HepG2 (cell line): ENCODE measurements around the gene USP2. TPM values are rescaled to one million over a fixed set of nuclear protein-coding genes. Genes with fewer than 3 reads are reported as not detected.

Experiments
- EHMT2 ChIP-seq: fragments of 200-600 bp; sonication (generic); IDR thresholded peaks from 2 replicates; pipeline ENCODE4 v1.7.0; 2017; ENCODE audit warnings: antibody characterized with exemption, low read depth, low read length, borderline replicate concordance
- HIVEP1 ChIP-seq: sonication (generic); formaldehyde crosslinking; IDR thresholded peaks from 2 replicates; pipeline ENCODE4 v1.4.0; 2020; ENCODE audit warnings: mild to moderate bottlenecking, missing genetic modification reagents
- MBNL3 ChIP-seq: fragments of 250-450 bp; sonication (Bioruptor Pico); conservative IDR thresholded peaks from 2 replicates; pipeline ENCODE4 v1.8.0; 2022; ENCODE audit warnings: mild to moderate bottlenecking, inconsistent platforms
- MTA3 ChIP-seq: sonication (generic); formaldehyde crosslinking; IDR thresholded peaks from 2 replicates; pipeline ENCODE4 v1.4.0; 2020; ENCODE audit warnings: missing genetic modification reagents
- NFIB ChIP-seq: sonication (generic); formaldehyde crosslinking; IDR thresholded peaks from 2 replicates; pipeline ENCODE4 v1.9.0; 2021; ENCODE audit warnings: missing genetic modification reagents, mild to moderate bottlenecking, borderline replicate concordance
- NPAS2 ChIP-seq: sonication (generic); formaldehyde crosslinking; IDR thresholded peaks from 2 replicates; pipeline ENCODE4 v1.8.0; 2022; ENCODE audit warnings: mild to moderate bottlenecking, missing genetic modification reagents, borderline replicate concordance
- NRL ChIP-seq: sonication (generic); formaldehyde crosslinking; IDR thresholded peaks from 2 replicates; pipeline ENCODE4 v1.5.0; 2020; ENCODE audit warnings: missing genetic modification reagents, mild to moderate bottlenecking, moderate library complexity, borderline replicate concordance
- PHF8 ChIP-seq: sonication (generic); formaldehyde crosslinking; IDR thresholded peaks from 2 replicates; pipeline ENCODE4 v1.5.0; 2020; ENCODE audit warnings: missing genetic modification reagents
- POLR2AphosphoS5 ChIP-seq: IDR thresholded peaks from 2 replicates; pipeline ENCODE4 v1.6.1; 2012; ENCODE audit warnings: low read depth, low read length
- RBAK ChIP-seq: sonication (generic); formaldehyde crosslinking; IDR thresholded peaks from 2 replicates; pipeline ENCODE4 v1.5.1; 2020; ENCODE audit warnings: mild to moderate bottlenecking, missing genetic modification reagents
- SALL2 ChIP-seq: sonication (generic); formaldehyde crosslinking; IDR thresholded peaks from 2 replicates; pipeline ENCODE4 v1.8.1; 2023; ENCODE audit warnings: mild to moderate bottlenecking, missing genetic modification reagents, inconsistent platforms
- SOX6 ChIP-seq, 2 experiments: fragments of 450-650 bp in 1 of 2; sonication (generic) in 1 of 2; formaldehyde crosslinking in 1 of 2; IDR thresholded peaks; 2 replicates each; pipeline versions ENCODE4 v1.4.0 to v1.6.1; 2017 to 2020; ENCODE audit warnings: antibody characterized with exemption in 1 of 2, mild to moderate bottlenecking in 1 of 2, missing genetic modification reagents in 1 of 2
- SRSF9 ChIP-seq: fragments of 200-400 bp; formaldehyde crosslinking; IDR thresholded peaks from 2 replicates; pipeline ENCODE4 v1.6.1; 2018; ENCODE audit warnings: borderline replicate concordance, mild to moderate bottlenecking, low read depth, low read length; ENCODE audit not compliant: insufficient read depth, poor library complexity, severe bottlenecking
- SUZ12 ChIP-seq: fragments of 150-350 bp; IDR thresholded peaks from 2 replicates; pipeline ENCODE4 v1.6.1; 2014; ENCODE audit warnings: low read depth, low read length
- TAF1 ChIP-seq: sonication (generic); formaldehyde crosslinking; IDR thresholded peaks from 2 replicates; pipeline ENCODE4 v1.4.0; 2020; ENCODE audit warnings: missing genetic modification reagents
- TP53 ChIP-seq: sonication (generic); formaldehyde crosslinking; conservative IDR thresholded peaks from 2 replicates; pipeline ENCODE4 v1.4.0; 2020; ENCODE audit warnings: missing genetic modification reagents
- ZNF24 ChIP-seq: fragments of 450-650 bp; IDR thresholded peaks from 2 replicates; pipeline ENCODE4 v1.6.1; 2017; ENCODE audit warnings: antibody characterized with exemption, mild to moderate bottlenecking
- ZNF709 ChIP-seq: sonication (generic); formaldehyde crosslinking; IDR thresholded peaks from 2 replicates; pipeline ENCODE4 v1.5.0; 2020; ENCODE audit warnings: mild to moderate bottlenecking, missing genetic modification reagents
- polyA plus RNA-seq, 8 experiments: library from polyadenylated mRNA; depleted of rRNA in 3 of 8; stranded (reverse) in 7 of 8; unstranded in 1 of 8; fragments of >200 nt; fragmentation: Illumina TruSeq in 4 of 8; extraction: Trizol in 4 of 8; gene quantifications; 2 replicates each; pipeline versions ENCODE4 v1.2.1 to v1.2.3, GENCODE V29; 2011 to 2016; ENCODE audit warnings: low read depth in 4 of 8, missing spikeins in 1 of 8, mixed read lengths in 1 of 8; ENCODE audit not compliant: insufficient read depth in 1 of 8
- total RNA-seq, 5 experiments: library from RNA; depleted of rRNA; stranded (reverse); fragments of >200 nt; fragmentation: Illumina TruSeq; extraction: Trizol; gene quantifications; 2 replicates each; pipeline ENCODE4 v1.2.3, GENCODE V29; 2016; ENCODE audit warnings: low read depth in 1 of 5
- TF ChIP-seq, protein P1 (sequence below): sonication (generic); formaldehyde crosslinking; IDR thresholded peaks from 2 replicates; pipeline ENCODE4 v1.4.0; 2020; ENCODE audit warnings: missing genetic modification reagents, mild to moderate bottlenecking, borderline replicate concordance
- TF ChIP-seq, protein P2 (sequence below), 2 experiments: IDR thresholded peaks; 2 replicates each; pipeline ENCODE4 v1.6.1; 2011 to 2012; ENCODE audit warnings: low read length in 2 of 2, borderline replicate concordance in 1 of 2, low read depth in 1 of 2, mild to moderate bottlenecking in 1 of 2, moderate library complexity in 1 of 2
- TF ChIP-seq, protein P3 (sequence below): sonication (generic); formaldehyde crosslinking; IDR thresholded peaks from 2 replicates; pipeline ENCODE4 v1.5.0; 2020; ENCODE audit warnings: mild to moderate bottlenecking, missing genetic modification reagents, borderline replicate concordance

USP2 gene
- total and polyA plus RNA-seq, 2 of the 13 experiments (the other 11 are each of a cell fraction or from before 2014, with no cell fraction given), result 2.5 to 6.0 TPM

DNA sequence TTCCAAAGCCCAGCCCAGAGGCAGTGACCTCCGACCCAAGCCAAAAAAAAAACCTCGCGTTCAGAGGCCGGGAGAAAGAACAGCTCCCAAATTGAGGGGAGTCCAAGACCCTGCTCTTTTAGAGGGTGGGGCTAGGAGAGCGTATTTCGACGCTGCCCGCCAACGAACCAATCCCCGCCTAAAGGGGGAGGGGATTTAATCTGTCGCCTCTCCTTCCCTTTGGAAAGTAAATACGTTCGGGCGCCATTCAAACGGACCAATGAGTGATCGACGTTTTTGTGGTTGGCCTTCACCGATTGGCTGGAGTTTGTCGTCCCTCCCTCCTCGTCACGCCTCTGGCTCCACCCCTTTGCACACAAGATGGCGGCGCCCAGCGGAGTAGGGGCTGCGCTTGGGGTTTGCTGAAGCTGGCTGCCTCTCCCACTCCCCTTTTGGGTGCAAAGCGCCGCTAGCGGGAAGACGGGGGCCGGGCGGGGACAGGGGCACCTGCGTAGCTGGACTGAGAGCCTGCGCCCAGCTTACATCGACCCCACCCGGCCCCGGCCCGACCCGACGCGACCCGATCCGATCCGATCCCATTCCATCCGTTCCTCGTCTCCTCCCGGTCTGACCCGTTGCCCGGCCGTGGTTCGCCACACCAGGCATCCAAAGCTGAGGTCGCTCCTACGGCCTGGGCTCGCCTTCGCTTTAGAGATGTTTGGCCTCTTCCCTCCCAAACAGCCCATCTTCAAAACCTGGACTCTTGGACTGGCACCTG is 47.1 kb downstream of the USP2 start, which contains the start of gene RNF26 (continued):
- TF ChIP-seq, protein P1, sequence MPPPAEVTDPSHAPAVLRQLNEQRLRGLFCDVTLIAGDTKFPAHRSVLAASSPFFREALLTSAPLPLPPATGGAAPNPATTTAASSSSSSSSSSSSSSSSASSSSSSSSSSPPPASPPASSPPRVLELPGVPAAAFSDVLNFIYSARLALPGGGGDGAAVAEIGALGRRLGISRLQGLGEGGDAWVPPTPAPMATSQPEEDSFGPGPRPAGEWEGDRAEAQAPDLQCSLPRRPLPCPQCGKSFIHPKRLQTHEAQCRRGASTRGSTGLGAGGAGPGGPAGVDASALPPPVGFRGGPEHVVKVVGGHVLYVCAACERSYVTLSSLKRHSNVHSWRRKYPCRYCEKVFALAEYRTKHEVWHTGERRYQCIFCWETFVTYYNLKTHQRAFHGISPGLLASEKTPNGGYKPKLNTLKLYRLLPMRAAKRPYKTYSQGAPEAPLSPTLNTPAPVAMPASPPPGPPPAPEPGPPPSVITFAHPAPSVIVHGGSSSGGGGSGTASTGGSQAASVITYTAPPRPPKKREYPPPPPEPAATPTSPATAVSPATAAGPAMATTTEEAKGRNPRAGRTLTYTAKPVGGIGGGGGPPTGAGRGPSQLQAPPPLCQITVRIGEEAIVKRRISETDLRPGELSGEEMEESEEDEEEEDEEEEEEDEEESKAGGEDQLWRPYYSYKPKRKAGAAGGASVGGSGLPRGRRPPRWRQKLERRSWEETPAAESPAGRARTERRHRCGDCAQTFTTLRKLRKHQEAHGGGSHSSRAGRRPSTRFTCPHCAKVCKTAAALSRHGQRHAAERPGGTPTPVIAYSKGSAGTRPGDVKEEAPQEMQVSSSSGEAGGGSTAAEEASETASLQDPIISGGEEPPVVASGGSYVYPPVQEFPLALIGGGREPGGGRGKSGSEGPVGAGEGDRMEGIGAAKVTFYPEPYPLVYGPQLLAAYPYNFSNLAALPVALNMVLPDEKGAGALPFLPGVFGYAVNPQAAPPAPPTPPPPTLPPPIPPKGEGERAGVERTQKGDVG (CRISPR knock-in tag), result no peak
- TF ChIP-seq PHF8 (CRISPR knock-in tag) (peak; percentile 83), ZNF24 (no peak), SUZ12 (no peak), NFIB (CRISPR knock-in tag) (no peak), SOX6 (IDR thresholded peaks at IDR 0.05) (no peak), SOX6 (CRISPR knock-in tag; IDR thresholded peaks at IDR 0.05) (0 out of 2 replicates have a peak, but pooled peaks have one; percentile 11), ZNF709 (CRISPR knock-in tag) (no peak), RBAK (CRISPR knock-in tag) (no peak), HIVEP1 (CRISPR knock-in tag) (no peak), SALL2 (CRISPR knock-in tag) (0 out of 2 replicates have a peak, but pooled peaks have one; percentile 47), NPAS2 (CRISPR knock-in tag) (no peak), SRSF9 (no peak), TAF1 (CRISPR knock-in tag) (peak; percentile 88), NRL (CRISPR knock-in tag) (no peak), POLR2AphosphoS5 (peak; percentile 83), EHMT2 (no peak), TP53 (CRISPR knock-in tag) (no peak), MTA3 (CRISPR knock-in tag) (no peak), MBNL3 (CRISPR knock-in tag) (no peak)
- TF ChIP-seq, protein P2, sequence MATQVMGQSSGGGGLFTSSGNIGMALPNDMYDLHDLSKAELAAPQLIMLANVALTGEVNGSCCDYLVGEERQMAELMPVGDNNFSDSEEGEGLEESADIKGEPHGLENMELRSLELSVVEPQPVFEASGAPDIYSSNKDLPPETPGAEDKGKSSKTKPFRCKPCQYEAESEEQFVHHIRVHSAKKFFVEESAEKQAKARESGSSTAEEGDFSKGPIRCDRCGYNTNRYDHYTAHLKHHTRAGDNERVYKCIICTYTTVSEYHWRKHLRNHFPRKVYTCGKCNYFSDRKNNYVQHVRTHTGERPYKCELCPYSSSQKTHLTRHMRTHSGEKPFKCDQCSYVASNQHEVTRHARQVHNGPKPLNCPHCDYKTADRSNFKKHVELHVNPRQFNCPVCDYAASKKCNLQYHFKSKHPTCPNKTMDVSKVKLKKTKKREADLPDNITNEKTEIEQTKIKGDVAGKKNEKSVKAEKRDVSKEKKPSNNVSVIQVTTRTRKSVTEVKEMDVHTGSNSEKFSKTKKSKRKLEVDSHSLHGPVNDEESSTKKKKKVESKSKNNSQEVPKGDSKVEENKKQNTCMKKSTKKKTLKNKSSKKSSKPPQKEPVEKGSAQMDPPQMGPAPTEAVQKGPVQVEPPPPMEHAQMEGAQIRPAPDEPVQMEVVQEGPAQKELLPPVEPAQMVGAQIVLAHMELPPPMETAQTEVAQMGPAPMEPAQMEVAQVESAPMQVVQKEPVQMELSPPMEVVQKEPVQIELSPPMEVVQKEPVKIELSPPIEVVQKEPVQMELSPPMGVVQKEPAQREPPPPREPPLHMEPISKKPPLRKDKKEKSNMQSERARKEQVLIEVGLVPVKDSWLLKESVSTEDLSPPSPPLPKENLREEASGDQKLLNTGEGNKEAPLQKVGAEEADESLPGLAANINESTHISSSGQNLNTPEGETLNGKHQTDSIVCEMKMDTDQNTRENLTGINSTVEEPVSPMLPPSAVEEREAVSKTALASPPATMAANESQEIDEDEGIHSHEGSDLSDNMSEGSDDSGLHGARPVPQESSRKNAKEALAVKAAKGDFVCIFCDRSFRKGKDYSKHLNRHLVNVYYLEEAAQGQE (IDR thresholded peaks at IDR 0.05; ENCODE audit: borderline replicate concordance in 1 of 2, low read depth in 1 of 2, low read length in 2 of 2), result no peak
- TF ChIP-seq, protein P3, sequence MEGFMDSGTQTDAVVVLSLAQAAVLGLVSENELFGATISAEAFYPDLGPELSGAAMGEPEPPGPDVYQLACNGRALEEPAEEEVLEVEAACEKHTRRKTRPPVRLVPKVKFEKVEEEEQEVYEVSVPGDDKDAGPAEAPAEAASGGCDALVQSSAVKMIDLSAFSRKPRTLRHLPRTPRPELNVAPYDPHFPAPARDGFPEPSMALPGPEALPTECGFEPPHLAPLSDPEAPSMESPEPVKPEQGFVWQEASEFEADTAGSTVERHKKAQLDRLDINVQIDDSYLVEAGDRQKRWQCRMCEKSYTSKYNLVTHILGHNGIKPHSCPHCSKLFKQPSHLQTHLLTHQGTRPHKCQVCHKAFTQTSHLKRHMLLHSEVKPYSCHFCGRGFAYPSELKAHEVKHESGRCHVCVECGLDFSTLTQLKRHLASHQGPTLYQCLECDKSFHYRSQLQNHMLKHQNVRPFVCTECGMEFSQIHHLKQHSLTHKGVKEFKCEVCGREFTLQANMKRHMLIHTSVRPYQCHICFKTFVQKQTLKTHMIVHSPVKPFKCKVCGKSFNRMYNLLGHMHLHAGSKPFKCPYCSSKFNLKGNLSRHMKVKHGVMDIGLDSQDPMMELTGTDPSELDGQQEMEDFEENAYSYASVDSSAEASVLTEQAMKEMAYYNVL (CRISPR knock-in tag), result no peak
